HCT116 (cell line): Measurements from ENCODE around the gene SPTBN1.

Source experiments
- CEBPB ChIP-seq: IDR thresholded peaks from 2 replicates; pipeline ENCODE4 v1.6.1; 2012; ENCODE audit warnings: low read depth
- ELF1 ChIP-seq: IDR thresholded peaks from 2 replicates; pipeline ENCODE4 v1.6.1; 2012; ENCODE audit warnings: low read depth, borderline replicate concordance
- JUND ChIP-seq: IDR thresholded peaks from 2 replicates; pipeline ENCODE4 v1.6.1; 2012
- MAX ChIP-seq: IDR thresholded peaks from 2 replicates; pipeline ENCODE4 v1.6.1; 2012
- POLR2A ChIP-seq: IDR thresholded peaks from 2 replicates; pipeline ENCODE4 v1.7.0; 2011; ENCODE audit warnings: borderline replicate concordance; ENCODE audit not compliant: insufficient read depth, insufficient read length; ENCODE audit errors: extremely low read depth
- SIN3A ChIP-seq: IDR thresholded peaks from 2 replicates; pipeline ENCODE4 v1.6.1; 2012; ENCODE audit warnings: low read depth
- SP1 ChIP-seq: IDR thresholded peaks from 2 replicates; pipeline ENCODE4 v1.6.1; 2012; ENCODE audit warnings: low read depth
- TF ChIP-seq, protein P1 (sequence below), 3 experiments: fragments of 200-600 bp in 1 of 3; sonication (generic) in 1 of 3; IDR thresholded peaks in 2 of 3; conservative IDR thresholded peaks in 1 of 3; 2 replicates each; pipeline ENCODE4 v1.5.1; 2012 to 2017; ENCODE audit warnings: low read depth in 2 of 3, low read length in 2 of 3, antibody characterized with exemption in 1 of 3, borderline replicate concordance in 1 of 3, control low read depth in 1 of 3, mild to moderate bottlenecking in 1 of 3, mixed read lengths in 1 of 3, mixed run types in 1 of 3, moderate library complexity in 1 of 3; ENCODE audit not compliant: insufficient read depth in 1 of 3

- TF ChIP-seq, protein P1, sequence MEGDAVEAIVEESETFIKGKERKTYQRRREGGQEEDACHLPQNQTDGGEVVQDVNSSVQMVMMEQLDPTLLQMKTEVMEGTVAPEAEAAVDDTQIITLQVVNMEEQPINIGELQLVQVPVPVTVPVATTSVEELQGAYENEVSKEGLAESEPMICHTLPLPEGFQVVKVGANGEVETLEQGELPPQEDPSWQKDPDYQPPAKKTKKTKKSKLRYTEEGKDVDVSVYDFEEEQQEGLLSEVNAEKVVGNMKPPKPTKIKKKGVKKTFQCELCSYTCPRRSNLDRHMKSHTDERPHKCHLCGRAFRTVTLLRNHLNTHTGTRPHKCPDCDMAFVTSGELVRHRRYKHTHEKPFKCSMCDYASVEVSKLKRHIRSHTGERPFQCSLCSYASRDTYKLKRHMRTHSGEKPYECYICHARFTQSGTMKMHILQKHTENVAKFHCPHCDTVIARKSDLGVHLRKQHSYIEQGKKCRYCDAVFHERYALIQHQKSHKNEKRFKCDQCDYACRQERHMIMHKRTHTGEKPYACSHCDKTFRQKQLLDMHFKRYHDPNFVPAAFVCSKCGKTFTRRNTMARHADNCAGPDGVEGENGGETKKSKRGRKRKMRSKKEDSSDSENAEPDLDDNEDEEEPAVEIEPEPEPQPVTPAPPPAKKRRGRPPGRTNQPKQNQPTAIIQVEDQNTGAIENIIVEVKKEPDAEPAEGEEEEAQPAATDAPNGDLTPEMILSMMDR (IDR thresholded peaks at IDR 0.05 in 2 of 3, conservative IDR thresholded peaks at IDR 0.05 in 1 of 3; ENCODE audit: borderline replicate concordance in 1 of 3, insufficient read depth in 1 of 3, low read depth in 2 of 3, low read length in 2 of 3) = no peak
- TF ChIP-seq POLR2A = no peak
- TF ChIP-seq MAX = no peak
- no peak for TF ChIP-seq JUND
- no peak for TF ChIP-seq SIN3A
- no peak for TF ChIP-seq CEBPB
- TF ChIP-seq ELF1 = no peak
- no peak for TF ChIP-seq SP1
Observed at GRCh38 chr2:54649191-54649590, 193.1 kb downstream of the SPTBN1 start.
